ENCODE results near the gene TMC6. TPM values are rescaled to one million over a fixed set of nuclear protein-coding genes. Genes with fewer than 3 reads are reported as not detected.
A peak's percentile ranks its signal among the peaks of the same experiment; 100 is the strongest.

Gene TMC6
- total and polyA plus RNA-seq, 2 of the 4 experiments (the other 2 are of a cell fraction), result 0.19 TPM; not detected in 1

GRCh38 chr17:78176548-78177025, 48.0 kb upstream of the TMC6 start:
- in situ Hi-C loops (cut with MboI; ENCODE audit: low sequenced_read_pairs), result loop anchor here (5.0 kb wide), 1 partner anchor 64 kb away; no protein-coding TSS in a partner anchor
- no peak overlapping the region for H3K4ac ChIP-seq (ENCODE audit: low read depth, low read length)
- H4K8ac ChIP-seq (ENCODE audit: low read depth in 2 of 2, low read length in 2 of 2), result no peak overlapping the region
- no peaks in the 10 kb centered on the region for H3K27me3 ChIP-seq (ENCODE audit: control insufficient read depth, insufficient read depth, low read length)
- ATAC-seq (ENCODE audit: low read depth), result peak; percentile 52
- POLR2A ChIA-PET (ENCODE audit: unreplicated experiment), result no interaction called here
- dilution Hi-C loops (cut with HindIII; ENCODE audit: low sequenced_read_pairs, unreplicated experiment), result no loop called here
- CTCF ChIA-PET, result interaction anchor here (0.7 to 1.6 kb wide), 3 partner anchors 32 to 92 kb away, joined by 3 to 5 read pairs (median 3); no protein-coding TSS in a partner anchor
- no peaks in the 10 kb centered on the region; the same call in 1 of the 2 replicates for H4K20me1 ChIP-seq (ENCODE audit: insufficient read depth, low read length)
- no peak overlapping the region for H2BK20ac ChIP-seq (ENCODE audit: low read depth, low read length)
- no peak overlapping the region for H2BK120ac ChIP-seq (ENCODE audit: low read depth, low read length)
- no peak overlapping the region for H3K56ac ChIP-seq (ENCODE audit: extremely low read depth, insufficient read depth, low read length)
- H3K4me2 ChIP-seq (ENCODE audit: low read depth, low read length), result no peak overlapping the region
- BruUV-seq (replicated peaks), result no TSS peak
- H3K14ac ChIP-seq (replicated peaks; ENCODE audit: low read depth, low read length), result no peak overlapping the region
- no peak overlapping the region for H4K5ac ChIP-seq (ENCODE audit: low read depth, low read length)
- no peak overlapping the region for H2BK5ac ChIP-seq (ENCODE audit: low read depth, low read length, poor library complexity, severe bottlenecking)
- WGBS, 2 experiments (ENCODE audit: extremely low coverage in 2 of 2, insufficient read length in 1 of 2), result 33% methylated on average over 1 of the region's 14 CpGs; no CpG with 5 or more reads in 1 of the 2 experiments
- no peaks in the 10 kb centered on the region; the same call in 1 of the 2 replicates for H3K36me3 ChIP-seq (ENCODE audit: control insufficient read depth, insufficient read depth, low read length)
- H3K9ac ChIP-seq (ENCODE audit: low read depth, low read length), result no peak overlapping the region
- H4K91ac ChIP-seq (ENCODE audit: insufficient read depth, low read depth, low read length), result 0 out of 2 replicates have a peak overlapping the region, but pooled peaks have one; percentile 0
- no peak overlapping the region for H3K18ac ChIP-seq (ENCODE audit: low read depth, low read length)
- peak overlapping the region; percentile 49 for H2AFZ ChIP-seq (replicated peaks; ENCODE audit: low read length, poor library complexity)
- no peak for TF ChIP-seq MAFK (IDR thresholded peaks at IDR 0.05; ENCODE audit: low read depth, low read length)
- no peak for TF ChIP-seq MXI1 (IDR thresholded peaks at IDR 0.05; ENCODE audit: borderline replicate concordance, low read depth, low read length)
- no peak for TF ChIP-seq ELK1 (IDR thresholded peaks at IDR 0.05; ENCODE audit: borderline replicate concordance, low read depth, low read length)
- TF ChIP-seq CHD1 (IDR thresholded peaks at IDR 0.05; ENCODE audit: low read depth, low read length), result no peak
- TF ChIP-seq RAD21 (IDR thresholded peaks at IDR 0.05; ENCODE audit: low read length), result peak; percentile 53
- no peak for TF ChIP-seq USF2 (IDR thresholded peaks at IDR 0.05; ENCODE audit: low read depth, low read length)
- TF ChIP-seq FOS (IDR thresholded peaks at IDR 0.05; ENCODE audit: low read depth, low read length), result no peak
- TF ChIP-seq POLR2A (IDR thresholded peaks at IDR 0.05; ENCODE audit: low read depth, low read length), result peak; percentile 24; the same call in 1 of the 2 replicates
- TF ChIP-seq RFX5 (IDR thresholded peaks at IDR 0.05; ENCODE audit: low read depth, low read length), result no peak
- TF ChIP-seq NFE2L2 (IDR thresholded peaks at IDR 0.05; ENCODE audit: low read depth, low read length), result no peak
- TF ChIP-seq RCOR1 (IDR thresholded peaks at IDR 0.05; ENCODE audit: insufficient replicate concordance, low read length), result no peak
- peak; percentile 68 for TF ChIP-seq CTCF (conservative IDR thresholded peaks at IDR 0.05; ENCODE audit: low read depth, low read length)
- no peak for TF ChIP-seq MAZ (IDR thresholded peaks at IDR 0.05; ENCODE audit: borderline replicate concordance, low read depth, low read length)
- TF ChIP-seq CEBPB (IDR thresholded peaks at IDR 0.05; ENCODE audit: low read depth, low read length), result no peak
- TF ChIP-seq SMC3 (IDR thresholded peaks at IDR 0.05; ENCODE audit: low read depth, low read length), result peak; percentile 52
- no peak for TF ChIP-seq BHLHE40 (IDR thresholded peaks at IDR 0.05; ENCODE audit: low read depth, low read length)
- H3K9me1 ChIP-seq (ENCODE audit: insufficient read depth, low read length), result peaks cover 14% of the 10 kb centered on the region; the same call in 1 of the 2 replicates
- peak overlapping the region; percentile 74 for H2AK9ac ChIP-seq (replicated peaks; ENCODE audit: low read depth, low read length, poor library complexity)
- no peaks in the 10 kb centered on the region for H3K9me3 ChIP-seq (ENCODE audit: control insufficient read depth, insufficient read depth, low read length)
- H3K79me1 ChIP-seq (ENCODE audit: low read depth in 1 of 2, low read length in 2 of 2), result peaks cover 3 to 43% of the 10 kb centered on the region in 2 experiments; a peak in 2 of 4 replicates
- peak; percentile 22 for DNase-seq
- intact Hi-C loops (cut with micrococcal nuclease), result loop anchor here (1.0 kb wide), 1 partner anchor 64 kb away; no protein-coding TSS in a partner anchor
- no peak overlapping the region for H2BK15ac ChIP-seq (ENCODE audit: low read depth, low read length)
- no peak overlapping the region for H3K27ac ChIP-seq (ENCODE audit: insufficient read depth, low read length)
- H3K4me1 ChIP-seq (ENCODE audit: control insufficient read depth, insufficient read depth, low read length), result peaks cover 24% of the 10 kb centered on the region
- no peak overlapping the region for H3K23ac ChIP-seq (ENCODE audit: low read depth, low read length)
- no peak overlapping the region for H3K4me3 ChIP-seq (ENCODE audit: insufficient read depth, low read depth, low read length)
- no peak overlapping the region for H2AK5ac ChIP-seq (ENCODE audit: low read depth, low read length)

Measured in IMR-90 (cell line).